Calu3 (cell line): Measurements from ENCODE around the gene APOBEC3B. TPM values are rescaled to one million over a fixed set of nuclear protein-coding genes. Genes with fewer than 3 reads are reported as not detected.

Experiments used
- BruUV-seq: library from RNA; stranded (reverse); fragments of 400-500 nt; replicated peaks from 2 replicates; lab custom pipeline; 2021; lab: Mats Ljungman, UMichigan
- CTCF ChIA-PET: fragments of 300-600 bp; sonication (Branson Sonifier 250); formaldehyde crosslinking; loops from one replicate; lab custom pipeline; 2022; ENCODE audit warnings: antibody characterized with exemption; lab: Charles Lee
- DNase-seq: peaks from one replicate; pipeline ENCODE4 v3.0.0; 2022
- H3K27ac Mint-ChIP-seq: one replicate; pipeline ENCODE4 v1.8.0; 2022; ENCODE audit warnings: mixed read lengths; ENCODE audit not compliant: unreplicated experiment
- H3K27me3 Mint-ChIP-seq: one replicate; pipeline ENCODE4 v1.8.0; 2022; ENCODE audit warnings: mixed read lengths; ENCODE audit not compliant: unreplicated experiment
- H3K36me3 Mint-ChIP-seq: one replicate; pipeline ENCODE4 v1.8.0; 2022; ENCODE audit warnings: mild to moderate bottlenecking, moderate library complexity, mixed read lengths; ENCODE audit not compliant: insufficient read depth, unreplicated experiment
- H3K4me1 Mint-ChIP-seq: one replicate; pipeline ENCODE4 v1.8.0; 2022; ENCODE audit warnings: mild to moderate bottlenecking, low read depth, mixed read lengths; ENCODE audit not compliant: unreplicated experiment
- H3K4me3 Mint-ChIP-seq: one replicate; pipeline ENCODE4 v1.8.0; 2022; ENCODE audit warnings: mild to moderate bottlenecking, low read depth, moderate library complexity, mixed read lengths; ENCODE audit not compliant: unreplicated experiment
- H3K9me3 Mint-ChIP-seq: one replicate; pipeline ENCODE4 v1.8.0; 2022; ENCODE audit warnings: low read depth, mixed read lengths; ENCODE audit not compliant: unreplicated experiment
- CTCF ChIP-seq: fragments of 200-600 bp; IDR thresholded peaks from one replicate; pipeline ENCODE4 v1.8.0; 2022; ENCODE audit warnings: antibody characterized with exemption; ENCODE audit not compliant: unreplicated experiment
- intact Hi-C: fragments of 100-400 bp; cut with micrococcal nuclease; formaldehyde crosslinking; loops from one replicate; pipeline ENCODE4 v1.10.0; 2022; ENCODE audit not compliant: unreplicated experiment
- total RNA-seq: library from RNA; stranded (reverse); gene quantifications from 2 replicates; pipeline ENCODE4 v1.2.3, GENCODE V29; 2022

The APOBEC3B gene
- total RNA-seq, 1 experiment from 2014 or later: 43.3 TPM

DNA sequence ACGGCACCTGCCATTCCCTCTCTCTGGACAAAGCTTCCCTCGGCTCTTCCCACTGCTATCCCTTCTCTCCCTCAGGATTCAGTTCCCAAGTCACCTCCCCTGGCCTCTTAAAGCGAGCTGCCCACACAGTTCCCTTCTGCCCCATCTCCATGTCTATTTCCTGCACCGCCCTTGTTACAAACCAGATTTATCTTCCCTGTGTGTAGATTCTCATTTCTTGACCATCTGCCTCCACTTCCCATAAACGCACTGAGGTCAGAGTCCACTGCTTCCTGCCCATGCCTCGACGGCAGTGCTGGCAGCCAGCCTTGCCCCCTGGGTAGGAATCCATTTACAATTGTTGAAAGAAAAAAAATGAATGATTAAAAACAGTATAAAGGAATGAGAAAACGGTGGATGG lies 11.6 kb upstream of the APOBEC3B start:
- CTCF ChIA-PET: interaction anchor here (0.7 kb wide), 1 partner anchor 11 kb away, joined by 7 read pairs; no protein-coding TSS in a partner anchor
- TF ChIP-seq CTCF: no peak
- H3K4me3 Mint-ChIP-seq: no peak overlapping the region
- H3K4me1 Mint-ChIP-seq: peaks cover 9% of the 10 kb centered on the region
- no peaks in the 10 kb centered on the region for H3K36me3 Mint-ChIP-seq
- peaks cover 18% of the 10 kb centered on the region for H3K27me3 Mint-ChIP-seq
- no peak overlapping the region for H3K27ac Mint-ChIP-seq
- H3K9me3 Mint-ChIP-seq: no peaks in the 10 kb centered on the region
- intact Hi-C loops: no loop called here
- no TSS peak for BruUV-seq
- no peak for DNase-seq

- intact Hi-C loops: no loop called here
- Mint-ChIP-seq H3K4me3 (no peak overlapping the region), H3K4me1 (peaks cover 9% of the 10 kb centered on the region), H3K36me3 (no peaks in the 10 kb centered on the region), H3K9me3 (no peaks in the 10 kb centered on the region), H3K27me3 (peaks cover 18% of the 10 kb centered on the region), H3K27ac (no peak overlapping the region)
- no TSS peak for BruUV-seq
- CTCF ChIA-PET: no interaction called here
- TF ChIP-seq CTCF: no peak
- DNase-seq: no peak
These were observed 10.9 kb upstream of the APOBEC3B start for GRCh38 chr22:38971202-38971601.

DNA sequence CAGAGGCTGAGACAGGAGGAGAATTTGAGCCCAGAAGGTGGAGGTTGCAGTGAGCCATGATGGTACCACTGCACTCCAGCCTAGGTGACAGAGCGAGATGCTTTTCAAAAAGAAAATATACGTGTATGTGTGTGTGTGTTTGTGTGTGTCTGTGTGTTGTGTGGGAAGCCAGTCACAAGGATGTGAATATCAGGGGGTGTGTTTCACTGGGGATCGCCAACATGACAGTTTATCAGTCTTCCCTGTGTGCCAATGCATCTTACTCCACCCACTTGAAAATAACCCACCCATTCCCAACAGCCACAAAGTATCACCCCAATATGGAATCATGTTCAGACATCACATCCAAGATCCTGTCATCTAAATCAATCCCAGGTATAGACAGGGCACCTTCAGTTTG lies 10.4 kb upstream of the APOBEC3B start:
- H3K4me3 Mint-ChIP-seq: no peak overlapping the region
- intact Hi-C loops: no loop called here
- no TSS peak for BruUV-seq
- no peaks in the 10 kb centered on the region for H3K9me3 Mint-ChIP-seq
- H3K27ac Mint-ChIP-seq: no peak overlapping the region
- no peak for TF ChIP-seq CTCF
- CTCF ChIA-PET: interaction anchor here (0.5 kb wide), 1 partner anchor 35 kb away, joined by 3 read pairs; no protein-coding TSS in a partner anchor
- DNase-seq: no peak
- H3K27me3 Mint-ChIP-seq: peaks cover 18% of the 10 kb centered on the region
- peaks cover 9% of the 10 kb centered on the region for H3K4me1 Mint-ChIP-seq
- no peaks in the 10 kb centered on the region for H3K36me3 Mint-ChIP-seq

DNA sequence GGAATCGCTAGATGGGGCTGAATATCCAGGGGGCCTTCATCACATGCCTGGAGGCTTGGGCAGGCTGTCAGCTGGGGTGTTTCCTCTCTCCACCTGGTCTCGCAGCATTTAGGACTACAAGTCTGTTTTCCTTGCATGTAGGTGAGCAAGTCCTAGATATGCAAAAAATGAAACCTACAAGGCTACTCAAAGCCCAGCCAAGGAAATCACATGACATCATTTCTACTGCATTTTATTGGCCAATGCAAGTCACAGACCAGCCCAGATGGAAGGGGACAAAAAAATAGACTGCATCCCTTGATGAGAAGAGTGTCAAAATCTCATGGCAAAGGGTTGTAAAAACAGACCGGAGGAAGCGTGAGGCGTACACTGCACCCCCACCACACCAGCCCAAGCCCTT lies 9.6 kb upstream of the APOBEC3B start:
- no TSS peak for BruUV-seq
- Mint-ChIP-seq H3K4me3 (no peak overlapping the region), H3K27me3 (peaks cover 18% of the 10 kb centered on the region), H3K9me3 (peaks cover 3% of the 10 kb centered on the region), H3K27ac (no peak overlapping the region), H3K36me3 (no peaks in the 10 kb centered on the region), H3K4me1 (peaks cover 9% of the 10 kb centered on the region)
- intact Hi-C loops: no loop called here
- no peak for DNase-seq
- CTCF ChIA-PET: interaction anchor here (0.5 kb wide), 1 partner anchor 34 kb away, joined by 3 read pairs; no protein-coding TSS in a partner anchor
- no peak for TF ChIP-seq CTCF
